MCF 10A (cell line): Measurements from ENCODE around the gene PLAAT5. TPM values are rescaled to one million over a fixed set of nuclear protein-coding genes. Genes with fewer than 3 reads are reported as not detected.
A peak's percentile ranks its signal among the peaks of the same experiment; 100 is the strongest.

Experiments
- Bru-seq: library from RNA; stranded (reverse); fragments of 400-500 nt; gene quantifications from one replicate; lab custom pipeline; 2021; lab: Mats Ljungman, UMichigan
- BruChase-seq, 2 experiments: library from RNA; stranded (reverse); fragments of 400-500 nt; gene quantifications; one replicate each; lab custom pipeline; 2021; lab: Mats Ljungman, UMichigan
- BruUV-seq: library from RNA; stranded (reverse); fragments of 400-500 nt; replicated peaks from 2 replicates; lab custom pipeline; 2021; lab: Mats Ljungman, UMichigan
- CTCF ChIA-PET: fragments of 300-600 bp; sonication (Branson Sonifier 250); formaldehyde crosslinking; extraction: SDS; loops from one replicate; lab custom pipeline; 2021; ENCODE audit warnings: antibody characterized with exemption, inconsistent platforms; lab: Yijun Ruan, JAX
- POLR2A ChIA-PET: fragments of 300-600, 350-650 bp; sonication (Branson Sonifier 250); formaldehyde crosslinking; extraction: SDS; loops from one replicate; lab custom pipeline; 2020; ENCODE audit warnings: antibody characterized with exemption, inconsistent platforms; lab: Yijun Ruan, JAX
- DNase-seq: peaks from one replicate; pipeline ENCODE4 v3.0.0-alpha.2; 2018; ENCODE audit not compliant: unreplicated experiment
- H3K27ac Mint-ChIP-seq: one replicate; pipeline ENCODE4 v1.8.0; 2022; ENCODE audit warnings: mild to moderate bottlenecking, low read depth, mixed read lengths; ENCODE audit not compliant: unreplicated experiment
- H3K27me3 Mint-ChIP-seq: one replicate; pipeline ENCODE4 v1.8.0; 2022; ENCODE audit warnings: mixed read lengths; ENCODE audit not compliant: insufficient read depth, unreplicated experiment
- H3K36me3 Mint-ChIP-seq: one replicate; pipeline ENCODE4 v1.8.0; 2022; ENCODE audit warnings: mild to moderate bottlenecking, moderate library complexity, mixed read lengths; ENCODE audit not compliant: insufficient read depth, unreplicated experiment
- H3K4me1 Mint-ChIP-seq: one replicate; pipeline ENCODE4 v1.8.0; 2022; ENCODE audit warnings: mixed read lengths; ENCODE audit not compliant: insufficient read depth, unreplicated experiment
- H3K4me3 Mint-ChIP-seq: one replicate; pipeline ENCODE4 v1.8.0; 2022; ENCODE audit warnings: mild to moderate bottlenecking, moderate library complexity, mixed read lengths; ENCODE audit not compliant: unreplicated experiment
- H3K9me3 Mint-ChIP-seq: one replicate; pipeline ENCODE4 v1.8.0; 2022; ENCODE audit warnings: mixed read lengths; ENCODE audit not compliant: unreplicated experiment
- intact Hi-C: fragments of 100-400 bp; cut with micrococcal nuclease; formaldehyde crosslinking; loops from 2 replicates; pipeline ENCODE4 v1.14.1; 2022
- long read RNA-seq: library from polyadenylated mRNA; stranded (forward); transcript quantifications from one replicate; pipeline ENCODE4 v2.0.0, GENCODE V29; 2022
- total RNA-seq: library from RNA; stranded (reverse); gene quantifications from 2 replicates; pipeline ENCODE4 v1.2.3, GENCODE V29; 2022
- TF ChIP-seq, protein P1 (sequence below): fragments of 200-600 bp; IDR thresholded peaks from one replicate; pipeline ENCODE4 v1.8.0; 2022; ENCODE audit warnings: antibody characterized with exemption, mild to moderate bottlenecking; ENCODE audit not compliant: unreplicated experiment

PLAAT5 gene, protein sequence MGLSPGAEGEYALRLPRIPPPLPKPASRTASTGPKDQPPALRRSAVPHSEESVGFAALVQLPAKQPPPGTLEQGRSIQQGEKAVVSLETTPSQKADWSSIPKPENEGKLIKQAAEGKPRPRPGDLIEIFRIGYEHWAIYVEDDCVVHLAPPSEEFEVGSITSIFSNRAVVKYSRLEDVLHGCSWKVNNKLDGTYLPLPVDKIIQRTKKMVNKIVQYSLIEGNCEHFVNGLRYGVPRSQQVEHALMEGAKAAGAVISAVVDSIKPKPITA
- total RNA-seq (not detected in 2 replicates), Bru-seq, nascent RNA (percentile 2 among the genes with signal in this experiment), BruChase-seq, experiment 1, labeled RNA remaining after a 6-hour chase (not detected), BruChase-seq, experiment 2, labeled RNA remaining after a 2-hour chase (not detected)
- long read RNA-seq = 0 reads

DNA sequence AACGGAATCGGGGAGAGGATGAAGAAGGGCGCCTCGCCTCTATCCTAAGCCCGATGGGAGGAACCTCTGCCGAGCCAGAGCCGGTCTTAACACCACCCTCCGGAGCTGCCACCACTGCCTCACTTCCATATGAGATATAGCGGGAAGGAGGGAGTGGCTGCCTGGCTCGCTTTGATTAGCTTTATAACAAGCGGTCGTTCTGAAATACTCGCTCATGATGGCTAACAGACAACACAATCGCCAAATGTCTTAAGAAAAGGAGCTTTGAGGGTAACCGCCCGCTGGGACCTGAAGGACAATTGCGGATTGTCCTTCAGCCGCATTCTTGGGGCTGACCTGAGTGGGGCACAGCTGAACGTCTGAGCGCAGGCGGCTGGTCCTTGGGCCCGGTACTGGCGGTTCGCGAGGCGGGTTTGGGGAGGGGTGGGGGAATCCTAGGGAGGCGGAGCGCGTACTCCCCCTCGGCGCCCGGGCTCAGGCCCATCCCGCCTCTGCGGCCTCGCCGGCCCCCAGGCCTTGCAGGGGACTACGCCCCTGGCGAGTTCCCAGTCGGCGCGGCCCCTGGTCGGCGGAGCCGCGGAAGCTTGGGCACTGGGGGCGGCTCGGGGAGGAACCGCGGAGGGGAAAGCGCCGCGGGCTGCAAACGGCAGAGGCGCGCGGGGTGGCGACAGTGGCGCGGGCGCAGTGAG, at the start of gene PLAAT5:
Gene PLAAT5, minus strand, starts transcription at position 617 of the 689 bp plus-strand sequence. Its CDS starts 133 bp downstream, at position 484.
- H3K36me3 Mint-ChIP-seq = no peaks in the 10 kb centered on the region
- TF ChIP-seq, protein P1, sequence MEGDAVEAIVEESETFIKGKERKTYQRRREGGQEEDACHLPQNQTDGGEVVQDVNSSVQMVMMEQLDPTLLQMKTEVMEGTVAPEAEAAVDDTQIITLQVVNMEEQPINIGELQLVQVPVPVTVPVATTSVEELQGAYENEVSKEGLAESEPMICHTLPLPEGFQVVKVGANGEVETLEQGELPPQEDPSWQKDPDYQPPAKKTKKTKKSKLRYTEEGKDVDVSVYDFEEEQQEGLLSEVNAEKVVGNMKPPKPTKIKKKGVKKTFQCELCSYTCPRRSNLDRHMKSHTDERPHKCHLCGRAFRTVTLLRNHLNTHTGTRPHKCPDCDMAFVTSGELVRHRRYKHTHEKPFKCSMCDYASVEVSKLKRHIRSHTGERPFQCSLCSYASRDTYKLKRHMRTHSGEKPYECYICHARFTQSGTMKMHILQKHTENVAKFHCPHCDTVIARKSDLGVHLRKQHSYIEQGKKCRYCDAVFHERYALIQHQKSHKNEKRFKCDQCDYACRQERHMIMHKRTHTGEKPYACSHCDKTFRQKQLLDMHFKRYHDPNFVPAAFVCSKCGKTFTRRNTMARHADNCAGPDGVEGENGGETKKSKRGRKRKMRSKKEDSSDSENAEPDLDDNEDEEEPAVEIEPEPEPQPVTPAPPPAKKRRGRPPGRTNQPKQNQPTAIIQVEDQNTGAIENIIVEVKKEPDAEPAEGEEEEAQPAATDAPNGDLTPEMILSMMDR = no peak
- H3K4me1 Mint-ChIP-seq = no peaks in the 10 kb centered on the region
- intact Hi-C loops = no loop called here
- ChIA-PET POLR2A (no interaction called here), CTCF (interaction anchor here (1.1 to 4.3 kb wide), 3 partner anchors 8 to 29 kb away, joined by 3 to 28 read pairs (median 3); no protein-coding TSS in a partner anchor)
- H3K4me3 Mint-ChIP-seq = no peak within 1 kb of the TSS
- H3K9me3 Mint-ChIP-seq = no peaks in the 10 kb centered on the region
- no peak for DNase-seq
- peaks cover 11% of the 10 kb centered on the region for H3K27me3 Mint-ChIP-seq
- BruUV-seq = no TSS peak
- no peak within 1 kb of the TSS for H3K27ac Mint-ChIP-seq

DNA sequence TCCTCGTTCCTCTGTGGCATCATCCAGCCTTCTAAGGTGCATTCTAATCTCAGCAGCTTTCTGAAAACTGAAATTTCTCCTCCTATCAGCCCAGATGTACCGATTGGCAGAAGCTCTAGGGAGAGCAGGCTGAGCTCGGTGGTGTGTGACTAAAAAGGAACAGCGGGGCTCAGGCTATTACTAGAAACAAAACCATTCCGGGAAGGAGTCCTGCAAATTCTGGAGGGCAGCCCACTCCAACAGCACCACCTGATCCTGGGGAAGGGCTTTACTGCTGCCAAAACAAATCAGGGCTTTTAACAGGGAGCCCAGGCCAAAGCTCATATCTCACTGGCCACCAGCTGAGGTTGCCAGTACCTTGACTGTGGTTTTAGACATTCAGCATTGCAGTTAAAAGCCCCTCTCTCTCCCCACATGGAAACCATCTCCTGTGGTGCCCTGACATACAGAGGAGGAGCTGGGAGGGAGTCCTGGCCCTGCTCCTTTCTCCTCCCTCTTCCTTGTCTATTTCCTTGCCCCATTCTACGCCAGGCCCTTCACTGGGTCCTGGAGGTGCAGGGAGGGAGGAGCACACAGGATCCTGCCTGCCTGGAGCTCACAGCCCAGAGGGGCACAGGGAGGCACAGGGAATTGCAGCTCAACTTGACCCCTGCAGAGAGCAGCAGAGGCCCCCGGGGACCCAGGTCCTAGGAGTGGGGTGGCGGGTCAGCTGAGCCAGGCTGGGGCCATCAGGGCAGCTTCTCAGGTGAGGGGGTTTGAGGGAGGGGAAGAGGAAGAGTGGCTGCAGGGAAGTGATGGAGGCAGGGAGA, 46.5 kb upstream of the PLAAT5 start:
- intact Hi-C loops = no loop called here
- TF ChIP-seq, protein P1 = no peak
- H3K27me3 Mint-ChIP-seq = no peaks in the 10 kb centered on the region
- peak overlapping the region; percentile 39 for H3K4me3 Mint-ChIP-seq
- no peaks in the 10 kb centered on the region for H3K4me1 Mint-ChIP-seq
- peak overlapping the region; percentile 84 for H3K27ac Mint-ChIP-seq
- no peaks in the 10 kb centered on the region for H3K36me3 Mint-ChIP-seq
- no TSS peak for BruUV-seq
- POLR2A ChIA-PET = interaction anchor here (0.8 to 2.4 kb wide), 3 partner anchors 27 to 49 kb away, joined by 3 to 7 read pairs (median 4); no protein-coding TSS in a partner anchor
- no peaks in the 10 kb centered on the region for H3K9me3 Mint-ChIP-seq
- DNase-seq = no peak
- CTCF ChIA-PET = interaction anchor here (0.6 to 1.9 kb wide), 7 partner anchors 8 to 648 kb away, joined by 3 to 11 read pairs (median 3); no protein-coding TSS in a partner anchor

DNA sequence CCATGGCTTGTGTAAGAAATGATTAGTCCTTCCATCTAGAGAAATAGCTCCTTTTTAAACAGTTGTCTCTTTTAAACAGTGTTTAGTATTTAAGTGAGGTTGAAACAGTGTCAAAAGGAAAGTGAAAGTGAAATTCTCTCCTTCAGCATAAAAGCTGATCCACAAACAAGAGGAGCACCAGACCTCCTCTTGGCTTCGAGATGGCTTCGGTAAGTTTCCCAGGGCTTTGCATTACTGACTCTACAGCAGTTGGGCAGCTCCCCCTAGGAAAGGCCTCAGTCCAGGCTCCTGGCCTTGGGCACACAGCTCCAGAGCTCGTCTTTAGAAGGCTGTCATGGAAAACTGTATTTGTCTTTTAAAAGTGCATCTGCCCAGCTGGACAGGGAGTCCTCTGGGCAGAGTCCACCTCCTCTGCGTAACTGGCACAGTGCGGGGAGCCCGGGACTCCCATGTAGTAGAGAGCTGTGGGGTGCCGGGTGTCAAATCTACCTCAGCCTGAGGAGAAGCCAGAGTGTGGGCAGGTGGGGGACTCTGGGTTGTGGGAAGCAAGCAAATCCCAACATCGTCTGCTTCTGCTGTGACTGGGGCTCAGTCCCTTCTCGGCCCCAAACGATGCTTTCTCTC, 45.8 kb upstream of the PLAAT5 start, which contains the start of gene PLAAT4:
Gene PLAAT4, plus strand, starts transcription at position 140 of the 624 bp plus-strand sequence. Its CDS starts 61 bp downstream, at position 201.
- H3K4me3 Mint-ChIP-seq = peak within 1 kb of the TSS; percentile 39

More for the DNA sequence above, 45.8 kb upstream of the PLAAT5 start, which contains the start of gene PLAAT4:
- Mint-ChIP-seq H3K9me3 (no peaks in the 10 kb centered on the region), H3K4me1 (peaks cover 7% of the 10 kb centered on the region), H3K36me3 (no peaks in the 10 kb centered on the region), H3K27ac (peak within 1 kb of the TSS; percentile 84), H3K27me3 (no peaks in the 10 kb centered on the region)
- intact Hi-C loops = no loop called here
- TF ChIP-seq, protein P1 = no peak
- CTCF ChIA-PET = interaction anchor here (0.6 to 1.9 kb wide), 5 partner anchors 9 to 648 kb away, joined by 3 to 11 read pairs (median 4); no protein-coding TSS in a partner anchor
- POLR2A ChIA-PET = interaction anchor here (0.8 to 2.4 kb wide), 3 partner anchors 28 to 48 kb away, joined by 3 to 7 read pairs (median 4); no protein-coding TSS in a partner anchor
- BruUV-seq = no TSS peak
- peak; percentile 11 for DNase-seq
